HL-60 (cell line): ENCODE measurements around the gene GOLGA3.
"Not testable (repeated sequence)": the region's sequence is repeated elsewhere in the genome, so short reads cannot be mapped to it uniquely, and the experiment has no call there.

Experiments used
- DNase-seq, 2 experiments: peaks; one replicate each; pipeline ENCODE4 v3.0.0-alpha.2; 2010 to 2020; ENCODE audit warnings: low read depth in 1 of 2, low spot score in 1 of 2
- H3K27ac ChIP-seq: fragments of 250-450 bp; sonication (Bioruptor Pico); replicated peaks from 2 replicates; pipeline ENCODE4 v1.5.1; 2020; ENCODE audit warnings: mild to moderate bottlenecking, moderate library complexity
- H3K27me3 ChIP-seq: fragments of 250-450 bp; sonication (Bioruptor Pico); 2 replicates; pipeline ENCODE4 v1.5.1; 2021; ENCODE audit warnings: mild to moderate bottlenecking, moderate library complexity; ENCODE audit not compliant: insufficient read depth, poor library complexity, severe bottlenecking
- H3K4me3 ChIP-seq: replicated peaks from 2 replicates; pipeline ENCODE4 v1.5.1; 2011; ENCODE audit warnings: mild to moderate bottlenecking, control low read depth, low read length; ENCODE audit not compliant: insufficient read depth
- CTCF ChIP-seq: IDR thresholded peaks from one replicate; pipeline ENCODE4 v1.5.1; 2011; ENCODE audit warnings: low read length, control low read depth, inconsistent platforms; ENCODE audit not compliant: insufficient read depth
- GABPA ChIP-seq: IDR thresholded peaks from 2 replicates; pipeline ENCODE4 v1.6.1; 2012; ENCODE audit warnings: low read depth
- POLR2AphosphoS5 ChIP-seq: IDR thresholded peaks from 2 replicates; pipeline ENCODE4 v1.6.1; 2012; ENCODE audit warnings: low read depth
- REST ChIP-seq: IDR thresholded peaks from 2 replicates; pipeline ENCODE4 v1.6.1; 2012; ENCODE audit warnings: low read depth; ENCODE audit not compliant: insufficient replicate concordance
- SPI1 ChIP-seq: IDR thresholded peaks from 2 replicates; pipeline ENCODE4 v1.6.1; 2012; ENCODE audit warnings: low read depth, mild to moderate bottlenecking, borderline replicate concordance

The GOLGA3 gene

GRCh38 chr12:132797820-132798570 lies 30.7 kb downstream of the GOLGA3 start:
- no peak for TF ChIP-seq SPI1
- no peak for TF ChIP-seq GABPA
- no peak for TF ChIP-seq POLR2AphosphoS5
- no peak for TF ChIP-seq REST
- no peak for TF ChIP-seq CTCF
- H3K27ac ChIP-seq: no peak overlapping the region
- DNase-seq: no peak
- H3K4me3 ChIP-seq: no peak overlapping the region
- no peaks in the 10 kb centered on the region for H3K27me3 ChIP-seq

GRCh38 chr12:132795847-132796246 lies 32.8 kb downstream of the GOLGA3 start:
- TF ChIP-seq CTCF (no peak), REST (no peak), SPI1 (no peak), POLR2AphosphoS5 (no peak), GABPA (no peak)
- no peak overlapping the region for H3K4me3 ChIP-seq
- H3K27me3 ChIP-seq: no peaks in the 10 kb centered on the region
- no peak for DNase-seq
- no peak overlapping the region for H3K27ac ChIP-seq

GRCh38 chr12:132791940-132792339 lies 36.7 kb downstream of the GOLGA3 start:
- not testable (repeated sequence) for H3K27ac ChIP-seq, H3K27me3 ChIP-seq, H3K4me3 ChIP-seq, DNase-seq

GRCh38 chr12:132789099-132789471 lies 39.6 kb downstream of the GOLGA3 start:
- Histone ChIP-seq H3K4me3 (no peak overlapping the region), H3K27ac (no peak overlapping the region), H3K27me3 (no peaks in the 10 kb centered on the region)
- DNase-seq: no peak
- TF ChIP-seq POLR2AphosphoS5 (no peak), REST (no peak), CTCF (no peak), GABPA (no peak)
